Measurements from ENCODE around the gene LIF. TPM values are rescaled to one million over a fixed set of nuclear protein-coding genes. Genes with fewer than 3 reads are reported as not detected.

The LIF gene
- total and polyA plus RNA-seq, 4 donors = 0.08 to 0.10 (median 0.09) TPM; not detected in 1

GRCh38 chr22:30206944-30207343 lies 39.6 kb downstream of the LIF start (continued):
- no peak for TF ChIP-seq ATF3 (IDR thresholded peaks at IDR 0.05)
- no peak for TF ChIP-seq RXRA (IDR thresholded peaks at IDR 0.05)
- TF ChIP-seq EGR1 (IDR thresholded peaks at IDR 0.05; ENCODE audit: low read depth in 2 of 2) = no peak
- no peak for TF ChIP-seq YY1 (IDR thresholded peaks at IDR 0.05)
- no peak for TF ChIP-seq NR2F2 (IDR thresholded peaks at IDR 0.05)
- TF ChIP-seq RAD21 (IDR thresholded peaks at IDR 0.05) = no peak
- TF ChIP-seq TAF1 (conservative IDR thresholded peaks at IDR 0.05) = no peak
- no peak for TF ChIP-seq GABPA (IDR thresholded peaks at IDR 0.05 in 1 of 2, conservative IDR thresholded peaks at IDR 0.05 in 1 of 2)
- no peak for TF ChIP-seq FOXA2 (IDR thresholded peaks at IDR 0.05)
- no peak for TF ChIP-seq FOXA1 (IDR thresholded peaks at IDR 0.05)

GRCh38 chr22:30205281-30206115 lies 41.1 kb downstream of the LIF start:
- no peaks in the 10 kb centered on the region for H3K4me1 ChIP-seq (ENCODE audit: control insufficient read depth in 4 of 4, insufficient read depth in 4 of 4, low read length in 3 of 4)
- no peak overlapping the region for H3K9ac ChIP-seq (ENCODE audit: low read depth in 1 of 2, low read length in 2 of 2)
- no peaks in the 10 kb centered on the region for H3K36me3 ChIP-seq (ENCODE audit: control insufficient read depth in 4 of 4, insufficient read depth in 3 of 4, low read depth in 1 of 4, low read length in 3 of 4)
- H3K9me3 ChIP-seq (ENCODE audit: control insufficient read depth in 4 of 4, low read length in 3 of 4) = no peaks in the 10 kb centered on the region
- H3K27me3 ChIP-seq (ENCODE audit: control insufficient read depth in 4 of 4, insufficient read depth in 4 of 4, low read length in 3 of 4) = no peaks in the 10 kb centered on the region
- H3K27ac ChIP-seq (ENCODE audit: low read depth in 1 of 2, low read length in 2 of 2) = peak overlapping the region; percentile 16 to 26
- TF ChIP-seq EGR1 (IDR thresholded peaks at IDR 0.05; ENCODE audit: low read depth in 2 of 2) (no peak), ATF3 (IDR thresholded peaks at IDR 0.05) (peak; percentile 24)
- WGBS = 69% methylated on average over 25 of the region's 25 CpGs
- no peak for DNase-seq (ENCODE audit: low spot score)
- no peak overlapping the region for H3K4me3 ChIP-seq (ENCODE audit: low read depth in 1 of 3, low read length in 3 of 3)

GRCh38 chr22:30204742-30205111 lies 41.8 kb downstream of the LIF start:
- WGBS = 77% methylated on average over 10 of the region's 10 CpGs
- Histone ChIP-seq H3K36me3 (ENCODE audit: control insufficient read depth in 4 of 4, insufficient read depth in 3 of 4, low read depth in 1 of 4, low read length in 3 of 4) (no peaks in the 10 kb centered on the region), H3K4me1 (ENCODE audit: control insufficient read depth in 4 of 4, insufficient read depth in 4 of 4, low read length in 3 of 4) (no peaks in the 10 kb centered on the region), H3K4me3 (ENCODE audit: low read depth in 1 of 3, low read length in 3 of 3) (no peak overlapping the region), H3K27me3 (ENCODE audit: control insufficient read depth in 4 of 4, insufficient read depth in 4 of 4, low read length in 3 of 4) (no peaks in the 10 kb centered on the region), H3K9me3 (ENCODE audit: control insufficient read depth in 4 of 4, low read length in 3 of 4) (no peaks in the 10 kb centered on the region), H3K9ac (ENCODE audit: low read depth in 1 of 2, low read length in 2 of 2) (no peak overlapping the region), H3K27ac (ENCODE audit: low read depth in 1 of 2, low read length in 2 of 2) (no peak overlapping the region)
- DNase-seq (ENCODE audit: low spot score) = no peak
- TF ChIP-seq MAX (IDR thresholded peaks at IDR 0.05) = no peak
- no peak for TF ChIP-seq REST (IDR thresholded peaks at IDR 0.05)
- TF ChIP-seq SP1 (IDR thresholded peaks at IDR 0.05) = no peak
- TF ChIP-seq GABPA (IDR thresholded peaks at IDR 0.05 in 1 of 2, conservative IDR thresholded peaks at IDR 0.05 in 1 of 2) = no peak
- no peak for TF ChIP-seq FOXA1 (IDR thresholded peaks at IDR 0.05)
- TF ChIP-seq ZBTB33 (IDR thresholded peaks at IDR 0.05) = no peak
- no peak for TF ChIP-seq CTCF (IDR thresholded peaks at IDR 0.05; ENCODE audit: low read depth, low read length, missing input control)
- no peak for TF ChIP-seq HNF4G (IDR thresholded peaks at IDR 0.05)
- TF ChIP-seq RXRA (IDR thresholded peaks at IDR 0.05) = no peak
- no peak for TF ChIP-seq EGR1 (IDR thresholded peaks at IDR 0.05; ENCODE audit: low read depth in 2 of 2)
- TF ChIP-seq HNF4A (conservative IDR thresholded peaks at IDR 0.05) = no peak
- TF ChIP-seq YY1 (IDR thresholded peaks at IDR 0.05) = no peak
- TF ChIP-seq NR2F2 (IDR thresholded peaks at IDR 0.05) = no peak
- TF ChIP-seq FOXA2 (IDR thresholded peaks at IDR 0.05) = no peak
- no peak for TF ChIP-seq RAD21 (IDR thresholded peaks at IDR 0.05)
- no peak for TF ChIP-seq JUND (IDR thresholded peaks at IDR 0.05)
- TF ChIP-seq TAF1 (conservative IDR thresholded peaks at IDR 0.05) = no peak
- no peak for TF ChIP-seq ATF3 (IDR thresholded peaks at IDR 0.05)

Data from liver (tissue), 9 donors.